Mesenchymal stem cell (in vitro differentiated cells and primary cell): Measurements from ENCODE around the gene PLEKHG1.

Experiments used
- DNase-seq: peaks from one replicate; pipeline ENCODE4 v3.0.0-alpha.2; 2013
- H2AFZ ChIP-seq: one replicate; pipeline ENCODE4 v1.6.1; 2013; ENCODE audit warnings: low read depth, mild to moderate bottlenecking, control low read depth, inconsistent platforms, low read length, moderate library complexity
- H2AK5ac ChIP-seq: 2 replicates; pipeline ENCODE4 v1.6.1; 2013; ENCODE audit warnings: low read length, moderate library complexity, mild to moderate bottlenecking, inconsistent platforms; ENCODE audit not compliant: severe bottlenecking
- H2BK120ac ChIP-seq: one replicate; pipeline ENCODE4 v1.6.1; 2013; ENCODE audit warnings: low read depth, mild to moderate bottlenecking, inconsistent platforms, low read length, moderate library complexity
- H2BK12ac ChIP-seq, 2 experiments: one replicate each; pipeline ENCODE4 v1.6.1; 2013; ENCODE audit warnings: inconsistent platforms in 2 of 2, low read length in 2 of 2, mild to moderate bottlenecking in 2 of 2, moderate library complexity in 2 of 2, control low read depth in 1 of 2
- H2BK15ac ChIP-seq: one replicate; pipeline ENCODE4 v1.6.1; 2013; ENCODE audit warnings: mild to moderate bottlenecking, low read depth, inconsistent platforms; ENCODE audit not compliant: poor library complexity, severe bottlenecking
- H2BK5ac ChIP-seq: 2 replicates; pipeline ENCODE4 v1.6.1; 2013; ENCODE audit warnings: low read depth, mild to moderate bottlenecking, low read length, control low read depth, inconsistent platforms; ENCODE audit not compliant: poor library complexity, severe bottlenecking
- H3K14ac ChIP-seq, 2 experiments: one replicate each; pipeline ENCODE4 v1.6.1; 2013; ENCODE audit warnings: inconsistent platforms in 2 of 2, low read length in 2 of 2, control low read depth in 1 of 2, mild to moderate bottlenecking in 1 of 2, moderate library complexity in 1 of 2
- H3K18ac ChIP-seq, 2 experiments: one replicate each; pipeline ENCODE4 v1.6.1; 2013; ENCODE audit warnings: inconsistent platforms in 2 of 2, low read length in 2 of 2, control low read depth in 1 of 2, low read depth in 1 of 2, mild to moderate bottlenecking in 1 of 2
- H3K23ac ChIP-seq, 2 experiments: one replicate each; pipeline ENCODE4 v1.6.1; 2013; ENCODE audit warnings: inconsistent platforms in 2 of 2, low read length in 2 of 2, mild to moderate bottlenecking in 2 of 2, moderate library complexity in 2 of 2, control low read depth in 1 of 2
- H3K27ac ChIP-seq: 2 replicates; pipeline ENCODE4 v1.5.1; 2013; ENCODE audit warnings: mild to moderate bottlenecking, moderate library complexity, low read length, control low read depth, inconsistent platforms; ENCODE audit not compliant: poor library complexity, severe bottlenecking
- H3K27me3 ChIP-seq, 2 experiments: 2 replicates each; pipeline versions ENCODE4 v1.6.1 to v1.7.0; 2013; ENCODE audit warnings: low read length in 2 of 2, mild to moderate bottlenecking in 2 of 2, moderate library complexity in 2 of 2, control low read depth in 1 of 2, inconsistent platforms in 1 of 2; ENCODE audit not compliant: control insufficient read depth in 1 of 2, insufficient read depth in 1 of 2
- H3K36me3 ChIP-seq, 2 experiments: 2 replicates each; pipeline versions ENCODE4 v1.6.1 to v1.7.0; 2013; ENCODE audit warnings: low read length in 2 of 2, control low read depth in 1 of 2, inconsistent platforms in 1 of 2, low read depth in 1 of 2, mild to moderate bottlenecking in 1 of 2; ENCODE audit not compliant: insufficient read depth in 2 of 2, control insufficient read depth in 1 of 2
- H3K4ac ChIP-seq, 2 experiments: one replicate each; pipeline ENCODE4 v1.6.1; 2013; ENCODE audit warnings: inconsistent platforms in 2 of 2, low read length in 2 of 2, mild to moderate bottlenecking in 2 of 2, moderate library complexity in 2 of 2, control low read depth in 1 of 2, low read depth in 1 of 2
- H3K4me1 ChIP-seq: 2 replicates; pipeline ENCODE4 v1.6.1; 2013; ENCODE audit warnings: low read depth, low read length, control low read depth; ENCODE audit not compliant: control insufficient read depth, insufficient read depth
- H3K4me2 ChIP-seq: 2 replicates; pipeline ENCODE4 v1.6.1; 2013; ENCODE audit warnings: low read length, mild to moderate bottlenecking, inconsistent platforms; ENCODE audit not compliant: poor library complexity, severe bottlenecking
- H3K4me3 ChIP-seq, 2 experiments: 2 replicates each; pipeline versions ENCODE4 v1.5.1 to v1.7.0; 2013; ENCODE audit warnings: low read length in 2 of 2, mild to moderate bottlenecking in 2 of 2, control low read depth in 1 of 2, low read depth in 1 of 2; ENCODE audit not compliant: insufficient read depth in 1 of 2
- H3K79me1 ChIP-seq: replicated peaks from 2 replicates; pipeline ENCODE4 v1.6.1; 2013; ENCODE audit warnings: mild to moderate bottlenecking, control low read depth, low read length, inconsistent platforms; ENCODE audit not compliant: poor library complexity, severe bottlenecking
- H3K9ac ChIP-seq: 2 replicates; pipeline ENCODE4 v1.7.0; 2013; ENCODE audit warnings: mild to moderate bottlenecking, low read length, moderate library complexity
- H3K9me3 ChIP-seq: 2 replicates; pipeline ENCODE4 v1.7.0; 2013; ENCODE audit warnings: mild to moderate bottlenecking, low read length; ENCODE audit not compliant: control insufficient read depth
- H4K8ac ChIP-seq: one replicate; pipeline ENCODE4 v1.6.1; 2013; ENCODE audit warnings: inconsistent platforms, mild to moderate bottlenecking, low read length, moderate library complexity
- H4K91ac ChIP-seq: one replicate; pipeline ENCODE4 v1.6.1; 2013; ENCODE audit warnings: mild to moderate bottlenecking, low read length, inconsistent platforms
- WGBS: methylation state at CpG from one replicate; pipeline ENCODE4 v1.1.7; 2013; ENCODE audit warnings: mixed read lengths; 5-methylcytosine and 5-hydroxymethylcytosine counted together

PLEKHG1 gene

DNA sequence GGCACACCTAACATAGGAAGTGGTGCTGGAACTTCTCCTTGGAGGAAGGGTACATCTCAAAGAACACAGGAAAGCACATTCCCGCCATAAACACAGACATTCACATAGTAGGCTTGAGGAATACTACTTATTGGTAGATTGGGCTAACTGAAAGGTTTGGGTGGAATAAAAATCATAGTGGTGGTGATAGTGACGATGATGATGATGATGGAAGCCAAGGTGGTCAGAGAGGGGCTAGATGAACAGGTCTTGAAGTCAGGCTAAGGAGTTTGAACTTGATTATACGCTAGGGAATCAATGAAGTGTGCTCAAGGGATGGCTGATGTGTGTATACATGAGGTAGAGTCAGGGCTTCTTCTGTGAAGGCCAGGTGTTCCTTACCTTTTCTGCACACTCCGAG is 12.0 kb upstream of the PLEKHG1 start:
- no peak overlapping the region for H2BK15ac ChIP-seq
- H3K14ac ChIP-seq = no peak overlapping the region
- 35% methylated on average over 2 of the region's 4 CpGs for WGBS
- no peak overlapping the region for H3K23ac ChIP-seq
- H3K79me1 ChIP-seq = no peaks in the 10 kb centered on the region
- H3K4me1 ChIP-seq = peaks cover 4% of the 10 kb centered on the region
- no peak for DNase-seq
- H3K4ac ChIP-seq = no peak overlapping the region
- H4K8ac ChIP-seq = no peak overlapping the region
- peaks cover 15 to 73% of the 10 kb centered on the region in 2 experiments for H3K27me3 ChIP-seq
- no peak overlapping the region for H3K9ac ChIP-seq
- H3K27ac ChIP-seq = no peak overlapping the region
- no peak overlapping the region for H3K4me3 ChIP-seq
- no peak overlapping the region for H2BK5ac ChIP-seq
- no peak overlapping the region for H2AFZ ChIP-seq
- no peaks in the 10 kb centered on the region for H3K36me3 ChIP-seq
- no peaks in the 10 kb centered on the region for H3K9me3 ChIP-seq
- H4K91ac ChIP-seq = no peak overlapping the region
- no peak overlapping the region for H2BK120ac ChIP-seq
- H2BK12ac ChIP-seq = no peak overlapping the region
- no peak overlapping the region for H3K18ac ChIP-seq
- no peak overlapping the region for H3K4me2 ChIP-seq
- H2AK5ac ChIP-seq = no peak overlapping the region

DNA sequence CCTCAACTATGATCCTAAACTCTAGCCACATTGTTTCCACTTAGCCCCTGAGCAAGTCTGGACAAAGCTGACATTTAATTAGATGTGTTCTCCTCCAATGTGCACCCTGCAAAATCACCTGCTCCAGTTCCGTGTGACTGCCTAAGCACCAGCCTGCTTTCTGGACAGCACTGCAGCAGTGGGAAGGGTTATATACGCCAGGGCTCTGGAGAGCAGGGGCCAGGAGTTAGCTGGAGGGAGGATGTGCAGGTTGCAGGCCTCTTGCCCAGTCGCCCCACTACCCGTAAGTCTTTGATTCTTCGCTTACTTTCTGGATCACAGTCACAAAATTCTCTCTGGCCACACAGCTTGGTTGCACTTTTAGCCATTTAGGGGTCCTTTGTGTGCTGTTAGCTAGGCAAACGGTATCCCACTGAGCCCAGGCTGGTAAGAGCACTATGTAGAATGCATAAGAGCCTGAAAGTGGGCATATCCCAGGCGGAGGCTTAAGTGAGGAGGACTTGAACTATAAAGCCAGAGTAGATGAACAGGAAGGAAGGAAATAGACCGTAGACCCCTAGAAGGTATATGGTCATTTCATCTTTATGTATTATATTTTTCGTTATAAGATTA is 10.7 kb upstream of the PLEKHG1 start:
- WGBS = 69% methylated on average over 7 of the region's 9 CpGs
- H2AK5ac ChIP-seq = no peak overlapping the region

DNA sequence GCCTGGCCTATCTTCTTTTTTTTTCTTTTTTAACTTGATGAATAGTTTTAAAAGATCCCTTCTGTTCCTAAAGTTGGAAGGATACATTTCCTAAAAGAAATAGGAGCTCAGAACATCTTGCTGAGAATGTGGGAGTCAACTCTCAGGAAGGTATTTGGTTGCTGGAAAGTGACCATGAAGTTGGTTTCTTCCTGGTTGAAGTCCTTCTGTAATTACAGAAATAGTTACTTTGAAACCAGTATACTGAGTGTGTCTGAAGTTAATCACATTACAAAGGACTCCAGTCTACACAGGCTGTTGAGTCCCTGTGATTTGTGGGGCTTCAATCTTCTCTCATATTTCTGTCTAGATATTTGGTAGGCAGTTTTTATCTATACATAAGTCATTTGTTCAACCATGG is 9.8 kb upstream of the PLEKHG1 start:
- no peak overlapping the region for H3K18ac ChIP-seq
- H3K14ac ChIP-seq = no peak overlapping the region
- DNase-seq = no peak
- H4K8ac ChIP-seq = no peak overlapping the region
- H2BK12ac ChIP-seq = no peak overlapping the region
- no peak overlapping the region for H2BK5ac ChIP-seq
- H3K36me3 ChIP-seq = no peaks in the 10 kb centered on the region
- no peaks in the 10 kb centered on the region for H3K79me1 ChIP-seq
- no peak overlapping the region for H3K4me2 ChIP-seq
- H2BK120ac ChIP-seq = no peak overlapping the region
- H3K4ac ChIP-seq = no peak overlapping the region
- no peak overlapping the region for H2AK5ac ChIP-seq
- H3K27me3 ChIP-seq = peaks cover 16 to 53% of the 10 kb centered on the region in 2 experiments
- H2BK15ac ChIP-seq = no peak overlapping the region
- H4K91ac ChIP-seq = no peak overlapping the region
- no peak overlapping the region for H3K4me3 ChIP-seq
- H3K9ac ChIP-seq = no peak overlapping the region
- peaks cover 2% of the 10 kb centered on the region for H3K4me1 ChIP-seq
- H2AFZ ChIP-seq = no peak overlapping the region
- H3K27ac ChIP-seq = no peak overlapping the region
- no peaks in the 10 kb centered on the region for H3K9me3 ChIP-seq
- no peak overlapping the region for H3K23ac ChIP-seq

More for the DNA sequence above, 10.7 kb upstream of the PLEKHG1 start:
- H2BK12ac ChIP-seq = no peak overlapping the region
- no peak for DNase-seq
- H3K27ac ChIP-seq = no peak overlapping the region
- no peak overlapping the region for H2BK120ac ChIP-seq
- no peak overlapping the region for H2AFZ ChIP-seq
- no peaks in the 10 kb centered on the region for H3K36me3 ChIP-seq
- H2BK15ac ChIP-seq = no peak overlapping the region
- H3K79me1 ChIP-seq = no peaks in the 10 kb centered on the region
- H3K23ac ChIP-seq = no peak overlapping the region
- no peak overlapping the region for H3K4ac ChIP-seq
- no peak overlapping the region for H3K9ac ChIP-seq
- H3K4me2 ChIP-seq = no peak overlapping the region
- H4K8ac ChIP-seq = no peak overlapping the region
- H4K91ac ChIP-seq = no peak overlapping the region
- H2BK5ac ChIP-seq = no peak overlapping the region
- peaks cover 16 to 61% of the 10 kb centered on the region in 2 experiments for H3K27me3 ChIP-seq
- no peak overlapping the region for H3K4me3 ChIP-seq
- peak overlapping the region in 1 of 2 experiments; percentile 6 for H3K14ac ChIP-seq
- H3K4me1 ChIP-seq = peaks cover 4% of the 10 kb centered on the region
- no peaks in the 10 kb centered on the region for H3K9me3 ChIP-seq
- no peak overlapping the region for H3K18ac ChIP-seq

DNA sequence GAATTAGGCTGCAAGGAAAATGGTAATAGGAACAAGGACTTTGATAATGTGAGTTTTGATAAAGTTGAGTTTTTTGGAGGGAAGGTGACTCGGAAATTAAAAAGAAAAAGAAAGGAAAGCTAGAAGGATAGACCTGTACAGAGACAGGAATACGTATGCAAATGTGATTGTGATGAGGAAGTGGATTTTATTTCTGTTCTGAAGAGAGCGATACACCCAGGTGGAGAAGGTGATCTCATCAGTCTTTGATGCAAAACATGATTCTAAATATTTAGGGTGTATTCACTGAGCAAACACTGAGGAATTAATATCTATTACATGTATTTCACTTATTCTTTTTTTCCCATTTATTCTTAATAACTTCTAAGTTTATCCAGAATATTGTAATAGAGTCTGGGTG is 9.2 kb upstream of the PLEKHG1 start:
- H3K4me2 ChIP-seq = no peak overlapping the region
- no peak for DNase-seq

More for the DNA sequence above, 9.2 kb upstream of the PLEKHG1 start:
- 64% methylated on average over 2 of the region's 3 CpGs for WGBS
- H2AK5ac ChIP-seq = no peak overlapping the region
- no peak overlapping the region for H3K4ac ChIP-seq
- H3K79me1 ChIP-seq = no peaks in the 10 kb centered on the region
- H3K18ac ChIP-seq = no peak overlapping the region
- H3K23ac ChIP-seq = no peak overlapping the region
- H3K9me3 ChIP-seq = no peaks in the 10 kb centered on the region
- H4K91ac ChIP-seq = no peak overlapping the region
- no peak overlapping the region for H2BK15ac ChIP-seq
- H2BK5ac ChIP-seq = no peak overlapping the region
- no peak overlapping the region for H3K9ac ChIP-seq
- no peak overlapping the region for H2BK120ac ChIP-seq
- H3K4me3 ChIP-seq = no peak overlapping the region
- H3K36me3 ChIP-seq = no peaks in the 10 kb centered on the region
- no peak overlapping the region for H2BK12ac ChIP-seq
- H3K14ac ChIP-seq = no peak overlapping the region
- H4K8ac ChIP-seq = no peak overlapping the region
- H3K4me1 ChIP-seq = peaks cover 2% of the 10 kb centered on the region
- H3K27ac ChIP-seq = no peak overlapping the region
- peaks cover 16 to 52% of the 10 kb centered on the region in 2 experiments for H3K27me3 ChIP-seq
- no peak overlapping the region for H2AFZ ChIP-seq
